WTC11 (cell line): ENCODE data around the gene ANXA5.

Experiments used
- CREB1 ChIP-seq: sonication (generic); formaldehyde crosslinking; IDR thresholded peaks from 2 replicates; pipeline ENCODE4 v1.8.0; 2023; ENCODE audit warnings: mild to moderate bottlenecking, missing genetic modification reagents
- GABPB1 ChIP-seq: sonication (generic); formaldehyde crosslinking; IDR thresholded peaks from 2 replicates; pipeline ENCODE4 v1.8.1; 2023; ENCODE audit warnings: mild to moderate bottlenecking, missing genetic modification reagents
- SMAD3 ChIP-seq: sonication (generic); formaldehyde crosslinking; IDR thresholded peaks from 2 replicates; pipeline ENCODE4 v1.8.0; 2022; ENCODE audit warnings: missing genetic modification reagents, mild to moderate bottlenecking, borderline replicate concordance
- TF ChIP-seq, protein P1 (sequence below): fragments of 200-600 bp; IDR thresholded peaks from 2 replicates; pipeline ENCODE4 v1.8.0; 2022; ENCODE audit warnings: antibody characterized with exemption
- TF ChIP-seq, protein P2 (sequence below): sonication (generic); formaldehyde crosslinking; IDR thresholded peaks from 2 replicates; pipeline ENCODE4 v1.8.0; 2022; ENCODE audit warnings: mild to moderate bottlenecking, missing genetic modification reagents
- TF ChIP-seq, protein P3 (sequence below): sonication (generic); formaldehyde crosslinking; IDR thresholded peaks from 2 replicates; pipeline ENCODE4 v1.8.1; 2023; ENCODE audit warnings: mild to moderate bottlenecking, missing genetic modification reagents, moderate library complexity

DNA sequence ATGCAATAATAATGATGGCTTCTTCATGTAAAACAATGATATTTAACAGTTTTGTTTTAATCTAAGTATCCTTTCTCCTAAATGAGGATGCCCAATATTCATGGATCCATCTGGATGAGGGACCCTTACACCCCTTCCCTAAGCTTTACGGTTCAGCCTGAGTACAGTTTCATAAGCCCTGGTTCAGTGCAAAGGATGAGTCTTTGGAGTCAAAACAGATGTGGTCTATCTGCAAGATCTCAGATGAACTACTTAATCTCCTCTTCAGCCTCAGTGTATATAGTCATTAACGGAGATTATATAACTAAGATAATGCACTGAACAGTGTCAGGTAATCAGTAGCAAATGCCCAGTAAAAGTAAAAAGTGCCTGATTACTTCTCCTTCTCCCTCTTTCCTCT lies 22.1 kb downstream of the ANXA5 start:
- TF ChIP-seq GABPB1: no peak
- no peak for TF ChIP-seq CREB1 (CRISPR knock-in tag)
- no peak for TF ChIP-seq SMAD3 (CRISPR knock-in tag)
- TF ChIP-seq, protein P1, sequence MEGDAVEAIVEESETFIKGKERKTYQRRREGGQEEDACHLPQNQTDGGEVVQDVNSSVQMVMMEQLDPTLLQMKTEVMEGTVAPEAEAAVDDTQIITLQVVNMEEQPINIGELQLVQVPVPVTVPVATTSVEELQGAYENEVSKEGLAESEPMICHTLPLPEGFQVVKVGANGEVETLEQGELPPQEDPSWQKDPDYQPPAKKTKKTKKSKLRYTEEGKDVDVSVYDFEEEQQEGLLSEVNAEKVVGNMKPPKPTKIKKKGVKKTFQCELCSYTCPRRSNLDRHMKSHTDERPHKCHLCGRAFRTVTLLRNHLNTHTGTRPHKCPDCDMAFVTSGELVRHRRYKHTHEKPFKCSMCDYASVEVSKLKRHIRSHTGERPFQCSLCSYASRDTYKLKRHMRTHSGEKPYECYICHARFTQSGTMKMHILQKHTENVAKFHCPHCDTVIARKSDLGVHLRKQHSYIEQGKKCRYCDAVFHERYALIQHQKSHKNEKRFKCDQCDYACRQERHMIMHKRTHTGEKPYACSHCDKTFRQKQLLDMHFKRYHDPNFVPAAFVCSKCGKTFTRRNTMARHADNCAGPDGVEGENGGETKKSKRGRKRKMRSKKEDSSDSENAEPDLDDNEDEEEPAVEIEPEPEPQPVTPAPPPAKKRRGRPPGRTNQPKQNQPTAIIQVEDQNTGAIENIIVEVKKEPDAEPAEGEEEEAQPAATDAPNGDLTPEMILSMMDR: no peak
- TF ChIP-seq, protein P2, sequence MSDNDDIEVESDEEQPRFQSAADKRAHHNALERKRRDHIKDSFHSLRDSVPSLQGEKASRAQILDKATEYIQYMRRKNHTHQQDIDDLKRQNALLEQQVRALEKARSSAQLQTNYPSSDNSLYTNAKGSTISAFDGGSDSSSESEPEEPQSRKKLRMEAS (CRISPR knock-in tag): no peak
- TF ChIP-seq, protein P3, sequence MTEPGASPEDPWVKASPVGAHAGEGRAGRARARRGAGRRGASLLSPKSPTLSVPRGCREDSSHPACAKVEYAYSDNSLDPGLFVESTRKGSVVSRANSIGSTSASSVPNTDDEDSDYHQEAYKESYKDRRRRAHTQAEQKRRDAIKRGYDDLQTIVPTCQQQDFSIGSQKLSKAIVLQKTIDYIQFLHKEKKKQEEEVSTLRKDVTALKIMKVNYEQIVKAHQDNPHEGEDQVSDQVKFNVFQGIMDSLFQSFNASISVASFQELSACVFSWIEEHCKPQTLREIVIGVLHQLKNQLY (CRISPR knock-in tag): no peak
